Mesenchymal stem cell (in vitro differentiated cells and primary cell): Measurements from ENCODE around the gene ADAP1.

Source experiments
- DNase-seq: peaks from one replicate; pipeline ENCODE4 v3.0.0-alpha.2; 2013
- H2AFZ ChIP-seq: one replicate; pipeline ENCODE4 v1.6.1; 2013; ENCODE audit warnings: low read depth, mild to moderate bottlenecking, control low read depth, inconsistent platforms, low read length, moderate library complexity
- H2AK5ac ChIP-seq: 2 replicates; pipeline ENCODE4 v1.6.1; 2013; ENCODE audit warnings: low read length, moderate library complexity, mild to moderate bottlenecking, inconsistent platforms; ENCODE audit not compliant: severe bottlenecking
- H2BK120ac ChIP-seq: one replicate; pipeline ENCODE4 v1.6.1; 2013; ENCODE audit warnings: low read depth, mild to moderate bottlenecking, inconsistent platforms, low read length, moderate library complexity
- H2BK12ac ChIP-seq, 2 experiments: one replicate each; pipeline ENCODE4 v1.6.1; 2013; ENCODE audit warnings: inconsistent platforms in 2 of 2, low read length in 2 of 2, mild to moderate bottlenecking in 2 of 2, moderate library complexity in 2 of 2, control low read depth in 1 of 2
- H2BK15ac ChIP-seq: one replicate; pipeline ENCODE4 v1.6.1; 2013; ENCODE audit warnings: mild to moderate bottlenecking, low read depth, inconsistent platforms; ENCODE audit not compliant: poor library complexity, severe bottlenecking
- H2BK5ac ChIP-seq: 2 replicates; pipeline ENCODE4 v1.6.1; 2013; ENCODE audit warnings: low read depth, mild to moderate bottlenecking, low read length, control low read depth, inconsistent platforms; ENCODE audit not compliant: poor library complexity, severe bottlenecking
- H3K14ac ChIP-seq, 2 experiments: one replicate each; pipeline ENCODE4 v1.6.1; 2013; ENCODE audit warnings: inconsistent platforms in 2 of 2, low read length in 2 of 2, control low read depth in 1 of 2, mild to moderate bottlenecking in 1 of 2, moderate library complexity in 1 of 2
- H3K18ac ChIP-seq, 2 experiments: one replicate each; pipeline ENCODE4 v1.6.1; 2013; ENCODE audit warnings: inconsistent platforms in 2 of 2, low read length in 2 of 2, control low read depth in 1 of 2, low read depth in 1 of 2, mild to moderate bottlenecking in 1 of 2
- H3K23ac ChIP-seq, 2 experiments: one replicate each; pipeline ENCODE4 v1.6.1; 2013; ENCODE audit warnings: inconsistent platforms in 2 of 2, low read length in 2 of 2, mild to moderate bottlenecking in 2 of 2, moderate library complexity in 2 of 2, control low read depth in 1 of 2
- H3K27ac ChIP-seq: 2 replicates; pipeline ENCODE4 v1.5.1; 2013; ENCODE audit warnings: mild to moderate bottlenecking, moderate library complexity, low read length, control low read depth, inconsistent platforms; ENCODE audit not compliant: poor library complexity, severe bottlenecking
- H3K27me3 ChIP-seq, 2 experiments: 2 replicates each; pipeline versions ENCODE4 v1.6.1 to v1.7.0; 2013; ENCODE audit warnings: low read length in 2 of 2, mild to moderate bottlenecking in 2 of 2, moderate library complexity in 2 of 2, control low read depth in 1 of 2, inconsistent platforms in 1 of 2; ENCODE audit not compliant: control insufficient read depth in 1 of 2, insufficient read depth in 1 of 2
- H3K36me3 ChIP-seq, 2 experiments: 2 replicates each; pipeline versions ENCODE4 v1.6.1 to v1.7.0; 2013; ENCODE audit warnings: low read length in 2 of 2, control low read depth in 1 of 2, inconsistent platforms in 1 of 2, low read depth in 1 of 2, mild to moderate bottlenecking in 1 of 2; ENCODE audit not compliant: insufficient read depth in 2 of 2, control insufficient read depth in 1 of 2
- H3K4ac ChIP-seq, 2 experiments: one replicate each; pipeline ENCODE4 v1.6.1; 2013; ENCODE audit warnings: inconsistent platforms in 2 of 2, low read length in 2 of 2, mild to moderate bottlenecking in 2 of 2, moderate library complexity in 2 of 2, control low read depth in 1 of 2, low read depth in 1 of 2
- H3K4me1 ChIP-seq: 2 replicates; pipeline ENCODE4 v1.6.1; 2013; ENCODE audit warnings: low read depth, low read length, control low read depth; ENCODE audit not compliant: control insufficient read depth, insufficient read depth
- H3K4me2 ChIP-seq: 2 replicates; pipeline ENCODE4 v1.6.1; 2013; ENCODE audit warnings: low read length, mild to moderate bottlenecking, inconsistent platforms; ENCODE audit not compliant: poor library complexity, severe bottlenecking
- H3K4me3 ChIP-seq, 2 experiments: 2 replicates each; pipeline versions ENCODE4 v1.5.1 to v1.7.0; 2013; ENCODE audit warnings: low read length in 2 of 2, mild to moderate bottlenecking in 2 of 2, control low read depth in 1 of 2, low read depth in 1 of 2; ENCODE audit not compliant: insufficient read depth in 1 of 2
- H3K79me1 ChIP-seq: replicated peaks from 2 replicates; pipeline ENCODE4 v1.6.1; 2013; ENCODE audit warnings: mild to moderate bottlenecking, control low read depth, low read length, inconsistent platforms; ENCODE audit not compliant: poor library complexity, severe bottlenecking
- H3K9ac ChIP-seq: 2 replicates; pipeline ENCODE4 v1.7.0; 2013; ENCODE audit warnings: mild to moderate bottlenecking, low read length, moderate library complexity
- H3K9me3 ChIP-seq: 2 replicates; pipeline ENCODE4 v1.7.0; 2013; ENCODE audit warnings: mild to moderate bottlenecking, low read length; ENCODE audit not compliant: control insufficient read depth
- H4K8ac ChIP-seq: one replicate; pipeline ENCODE4 v1.6.1; 2013; ENCODE audit warnings: inconsistent platforms, mild to moderate bottlenecking, low read length, moderate library complexity
- H4K91ac ChIP-seq: one replicate; pipeline ENCODE4 v1.6.1; 2013; ENCODE audit warnings: mild to moderate bottlenecking, low read length, inconsistent platforms
- WGBS: methylation state at CpG from one replicate; pipeline ENCODE4 v1.1.7; 2013; ENCODE audit warnings: mixed read lengths; 5-methylcytosine and 5-hydroxymethylcytosine counted together

Gene ADAP1

DNA sequence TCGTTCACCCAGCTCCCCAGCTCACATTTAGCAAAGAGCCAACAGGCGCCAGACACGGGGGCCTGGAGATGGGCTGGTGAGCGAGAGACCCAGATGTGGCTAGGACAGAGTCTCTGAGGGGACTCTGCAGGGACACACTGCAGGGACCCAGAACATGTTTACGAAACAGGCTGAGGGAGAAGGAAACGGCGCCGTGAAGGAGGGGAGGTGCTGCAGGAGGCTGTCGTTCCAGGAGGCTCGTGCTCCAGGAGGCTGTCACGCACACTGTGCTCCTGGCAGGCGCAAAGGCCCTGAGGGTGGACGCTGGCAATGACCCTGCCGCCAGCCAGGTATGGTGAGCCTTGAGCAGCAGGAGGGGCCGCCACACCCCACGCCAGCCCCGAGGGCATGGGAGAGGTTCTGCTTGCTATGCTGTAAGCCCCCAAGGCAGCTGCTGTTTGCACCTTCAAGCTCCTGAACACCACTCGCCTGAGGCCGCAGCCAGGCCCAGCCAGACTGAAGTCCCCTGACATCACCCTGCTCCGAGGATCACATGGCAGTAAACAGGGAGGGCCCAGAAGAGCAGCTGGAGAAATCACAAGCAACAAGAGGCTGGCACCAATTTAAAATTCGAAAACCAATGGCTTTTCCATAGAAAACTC is 27.3 kb downstream of the ADAP1 start:
- Histone ChIP-seq H3K9ac (no peak overlapping the region), H3K4me3 (no peak overlapping the region), H3K36me3 (no peaks in the 10 kb centered on the region), H4K91ac (no peak overlapping the region), H3K4me2 (no peak overlapping the region), H3K4ac (no peak overlapping the region), H4K8ac (no peak overlapping the region), H3K79me1 (no peaks in the 10 kb centered on the region), H3K18ac (no peak overlapping the region), H3K14ac (peak overlapping the region in 1 of 2 experiments; percentile 35), H3K4me1 (peaks cover 26% of the 10 kb centered on the region), H2BK120ac (no peak overlapping the region), H2AK5ac (no peak overlapping the region), H3K27me3 (peaks cover 9 to 29% of the 10 kb centered on the region in 2 experiments), H2BK5ac (no peak overlapping the region), H2BK15ac (no peak overlapping the region), H3K9me3 (no peaks in the 10 kb centered on the region), H3K27ac (no peak overlapping the region), H3K23ac (no peak overlapping the region), H2AFZ (no peak overlapping the region), H2BK12ac (no peak overlapping the region)
- 85% methylated on average over 21 of the region's 21 CpGs for WGBS
- peak; percentile 17 for DNase-seq

DNA sequence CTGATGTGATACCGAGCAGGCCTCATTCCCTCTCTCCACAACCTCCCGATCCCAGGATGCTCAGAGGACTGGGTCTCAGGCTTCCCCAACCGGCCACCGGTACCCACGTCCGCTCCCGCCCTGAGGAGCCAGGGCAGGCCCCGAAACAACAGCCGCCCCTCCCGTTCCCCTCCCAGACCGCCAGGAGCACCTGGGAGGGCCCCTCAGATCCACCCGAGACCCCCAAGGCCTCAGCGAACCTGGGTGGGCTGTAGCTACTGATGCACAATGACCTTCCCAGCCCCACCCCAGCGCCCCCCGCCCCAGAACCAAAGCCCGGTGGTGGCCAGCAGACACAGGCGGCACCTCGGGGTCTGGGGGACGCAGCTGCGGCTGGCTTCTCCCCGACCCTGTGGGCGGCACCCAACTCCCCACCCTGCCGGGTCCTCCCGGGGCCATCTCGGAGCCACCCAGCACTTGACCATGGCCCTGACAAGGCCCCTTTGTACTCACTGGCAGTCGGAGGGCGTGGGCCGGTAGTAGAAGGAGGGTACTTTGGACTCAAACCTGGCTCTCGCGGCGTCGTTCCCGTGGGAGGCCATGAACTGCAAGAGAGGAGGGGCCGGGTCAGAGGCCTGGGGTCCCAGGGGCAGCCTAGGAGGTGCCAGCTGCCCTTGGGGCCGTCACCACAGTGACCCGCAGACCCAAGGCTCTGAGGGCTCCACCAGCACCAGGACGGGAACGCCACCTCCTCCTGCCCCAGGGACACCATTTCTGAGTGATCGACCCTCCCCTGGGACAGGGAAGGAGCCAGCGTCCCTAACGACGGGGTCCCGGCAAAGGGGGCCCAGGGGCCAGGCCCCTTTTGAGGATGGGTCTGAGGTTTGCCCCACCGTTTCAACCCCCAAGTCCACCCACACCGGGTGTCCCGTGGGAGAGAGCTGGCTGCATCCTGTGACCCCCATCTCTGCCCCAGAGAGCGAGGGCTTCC is 28.1 kb downstream of the ADAP1 start:
- Histone ChIP-seq H2BK12ac (no peak overlapping the region), H3K27ac (no peak overlapping the region), H2AFZ (no peak overlapping the region), H2BK15ac (no peak overlapping the region), H4K8ac (no peak overlapping the region), H3K23ac (no peak overlapping the region), H3K9me3 (no peaks in the 10 kb centered on the region), H3K18ac (no peak overlapping the region), H2BK5ac (no peak overlapping the region), H3K4me3 (no peak overlapping the region), H3K4me2 (no peak overlapping the region), H3K4ac (no peak overlapping the region), H4K91ac (peak overlapping the region; percentile 21), H3K27me3 (peaks cover 5 to 24% of the 10 kb centered on the region in 2 experiments), H2AK5ac (no peak overlapping the region), H3K36me3 (no peaks in the 10 kb centered on the region), H3K79me1 (no peaks in the 10 kb centered on the region), H2BK120ac (no peak overlapping the region), H3K9ac (no peak overlapping the region), H3K14ac (no peak overlapping the region), H3K4me1 (peaks cover 26% of the 10 kb centered on the region)
- WGBS, result 91% methylated on average over 45 of the region's 47 CpGs
- no peak for DNase-seq

DNA sequence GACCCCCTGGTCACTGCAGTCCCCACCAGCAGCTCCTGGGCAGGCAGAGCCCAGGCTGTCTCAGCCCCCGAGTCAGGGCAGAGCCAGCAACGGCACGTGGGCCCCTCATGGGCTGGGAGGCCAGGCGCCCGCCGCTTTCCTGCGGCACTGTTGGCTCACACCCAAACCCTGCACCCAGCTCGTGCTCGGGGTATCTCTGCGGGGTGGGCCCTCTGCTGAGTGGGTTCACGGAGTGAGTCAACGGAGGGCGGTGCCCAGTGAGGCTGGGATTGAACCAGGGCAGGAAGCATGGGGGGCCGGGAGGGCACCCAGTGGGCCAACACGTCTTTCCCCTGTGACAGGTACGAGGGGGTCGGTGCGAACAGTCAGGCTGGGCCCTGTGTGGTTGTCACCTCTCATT is 28.9 kb downstream of the ADAP1 start:
- Histone ChIP-seq H3K27ac (no peak overlapping the region), H2AFZ (no peak overlapping the region), H3K18ac (no peak overlapping the region), H2BK12ac (peak overlapping the region in 1 of 2 experiments; percentile 6), H4K8ac (no peak overlapping the region), H3K9me3 (no peaks in the 10 kb centered on the region), H4K91ac (no peak overlapping the region), H3K4ac (no peak overlapping the region), H2BK120ac (peak overlapping the region; percentile 21), H3K14ac (no peak overlapping the region), H2BK15ac (no peak overlapping the region), H3K36me3 (no peaks in the 10 kb centered on the region), H3K23ac (no peak overlapping the region), H3K9ac (no peak overlapping the region), H2AK5ac (no peak overlapping the region), H3K79me1 (no peaks in the 10 kb centered on the region), H3K27me3 (peaks cover 0 to 23% of the 10 kb centered on the region in 2 experiments), H3K4me2 (no peak overlapping the region), H3K4me3 (no peak overlapping the region), H2BK5ac (no peak overlapping the region), H3K4me1 (peaks cover 29% of the 10 kb centered on the region)
- DNase-seq, result no peak
- 91% methylated on average over 14 of the region's 18 CpGs for WGBS

- no peak overlapping the region for H3K4me3 ChIP-seq
- no peak overlapping the region for H2AK5ac ChIP-seq
- no peak for DNase-seq
- H3K4me2 ChIP-seq, result peak overlapping the region; percentile 24
- H2BK5ac ChIP-seq, result no peak overlapping the region
- WGBS, result 82% methylated on average over 21 of the region's 24 CpGs
- peak overlapping the region; percentile 62 for H2BK15ac ChIP-seq
- no peak overlapping the region for H2BK120ac ChIP-seq
- H3K27me3 ChIP-seq, result peaks cover 0 to 26% of the 10 kb centered on the region in 2 experiments
- no peak overlapping the region for H3K18ac ChIP-seq
- no peaks in the 10 kb centered on the region for H3K36me3 ChIP-seq
- H3K9me3 ChIP-seq, result no peaks in the 10 kb centered on the region
- no peak overlapping the region for H3K14ac ChIP-seq
- H3K79me1 ChIP-seq, result no peaks in the 10 kb centered on the region
- H3K27ac ChIP-seq, result no peak overlapping the region
- peaks cover 30% of the 10 kb centered on the region for H3K4me1 ChIP-seq
- no peak overlapping the region for H3K23ac ChIP-seq
- no peak overlapping the region for H2AFZ ChIP-seq
- no peak overlapping the region for H2BK12ac ChIP-seq
- H4K91ac ChIP-seq, result no peak overlapping the region
- H3K4ac ChIP-seq, result no peak overlapping the region
- no peak overlapping the region for H3K9ac ChIP-seq
- H4K8ac ChIP-seq, result no peak overlapping the region
Measured at GRCh38 chr7:924541-925231, 29.8 kb downstream of the ADAP1 start.
